ENCODE results near the gene CFAP68. TPM values are rescaled to one million over a fixed set of nuclear protein-coding genes. Genes with fewer than 3 reads are reported as not detected.

CFAP68 gene
- total and polyA plus RNA-seq, 12 donors: 26.6 to 80.4 (median 43.3) TPM

GRCh38 chr11:111916768-111917167 is 37.4 kb downstream of the CFAP68 start:
- intact Hi-C loops (cut with DNase I): no loop called here
- no peak for DNase-seq
- no peaks in the 10 kb centered on the region for H3K9me3 ChIP-seq (replicated peaks in 1 of 3)
- no peaks in the 10 kb centered on the region for H3K27me3 ChIP-seq
- H3K4me1 ChIP-seq (replicated peaks in 1 of 2): peaks cover 8 to 12% of the 10 kb centered on the region in 2 donors
- no peaks in the 10 kb centered on the region for H3K36me3 ChIP-seq (replicated peaks in 1 of 2)
- no peak overlapping the region for H3K4me3 ChIP-seq
- TF ChIP-seq CTCF (IDR thresholded peaks at IDR 0.05) (no peak), POLR2A (IDR thresholded peaks at IDR 0.05) (no peak)
- no peak overlapping the region for H3K27ac ChIP-seq
- WGBS, 4 donors: 85 to 100% (median 95%) methylated on average over 1 of the region's 1 CpG

- no peaks in the 10 kb centered on the region for H3K9me3 ChIP-seq (replicated peaks in 1 of 3)
- no peaks in the 10 kb centered on the region for H3K36me3 ChIP-seq (replicated peaks in 1 of 2)
- H3K4me1 ChIP-seq (replicated peaks in 1 of 2): peaks cover 4 to 12% of the 10 kb centered on the region in 2 donors
- no peak overlapping the region for H3K27ac ChIP-seq
- TF ChIP-seq CTCF (IDR thresholded peaks at IDR 0.05) (no peak), POLR2A (IDR thresholded peaks at IDR 0.05) (no peak)
- H3K4me3 ChIP-seq: no peak overlapping the region
- no peaks in the 10 kb centered on the region for H3K27me3 ChIP-seq
- intact Hi-C loops (cut with DNase I): no loop called here
- no peak for DNase-seq
- 82 to 93% (median 90%) methylated on average over 2 of the region's 2 CpGs for WGBS, 4 donors
These were observed 38.0 kb downstream of the CFAP68 start for GRCh38 chr11:111917312-111917711.

GRCh38 chr11:111917788-111918187 is 38.4 kb downstream of the CFAP68 start:
- Histone ChIP-seq H3K4me3 (no peak overlapping the region), H3K27ac (no peak overlapping the region), H3K36me3 (replicated peaks in 1 of 2) (no peaks in the 10 kb centered on the region), H3K9me3 (replicated peaks in 1 of 3) (no peaks in the 10 kb centered on the region), H3K4me1 (replicated peaks in 1 of 2) (peaks cover 0 to 14% of the 10 kb centered on the region in 2 donors), H3K27me3 (no peaks in the 10 kb centered on the region)
- intact Hi-C loops (cut with DNase I): no loop called here
- no peak for DNase-seq
- no peak for TF ChIP-seq POLR2A (IDR thresholded peaks at IDR 0.05)
- TF ChIP-seq CTCF (IDR thresholded peaks at IDR 0.05): no peak
- WGBS, 4 donors: 89 to 100% (median 93%) methylated on average over 3 of the region's 3 CpGs

GRCh38 chr11:111918390-111919256 is 39.3 kb downstream of the CFAP68 start, which contains the start of gene C11orf52:
Gene C11orf52, plus strand, starts transcription at chr11:111918913. Its CDS starts 60 bp downstream, at chr11:111918973.
- peak within 1 kb of the TSS in 1 of 5 donors; percentile 35 for H3K27ac ChIP-seq
- no peaks in the 10 kb centered on the region for H3K27me3 ChIP-seq
- H3K4me3 ChIP-seq: peak within 1 kb of the TSS in 1 of 4 donors; percentile 25
- peak in 1 of 7 donors; percentile 31 for DNase-seq
- peaks cover 8 to 21% of the 10 kb centered on the region in 2 donors for H3K4me1 ChIP-seq (replicated peaks in 1 of 2)
- intact Hi-C loops (cut with DNase I): no loop called here
- no peaks in the 10 kb centered on the region for H3K36me3 ChIP-seq (replicated peaks in 1 of 2)
- TF ChIP-seq POLR2A (IDR thresholded peaks at IDR 0.05) (no peak), CTCF (IDR thresholded peaks at IDR 0.05) (no peak)
- 63 to 68% (median 68%) methylated on average over 8 to 19 of the region's 19 CpGs for WGBS, 4 donors
- H3K9me3 ChIP-seq (replicated peaks in 1 of 3): no peaks in the 10 kb centered on the region
